ENCODE results near the gene FMO4.
"Not testable (repeated sequence)": the region's sequence is repeated elsewhere in the genome, so short reads cannot be mapped to it uniquely, and the experiment has no call there.

FMO4 gene

DNA sequence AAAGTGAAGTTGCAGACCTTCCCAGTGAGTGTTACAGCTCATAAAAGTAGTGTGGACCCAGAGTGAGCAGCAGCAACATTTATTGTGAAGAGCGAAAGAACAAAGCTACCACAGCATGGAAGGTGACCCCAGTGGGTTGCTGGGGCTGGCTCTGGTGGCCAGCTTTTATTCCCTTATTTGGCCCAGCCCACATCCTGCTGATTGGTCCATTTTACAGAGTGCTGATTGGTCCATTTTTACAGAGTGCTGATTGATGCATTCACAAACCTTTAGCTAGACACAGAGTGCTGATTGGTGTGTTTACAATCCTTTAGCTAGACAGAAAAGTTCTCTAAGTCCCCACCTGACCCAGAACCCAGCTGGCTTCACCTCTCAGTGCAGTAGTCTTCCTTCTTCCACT is 76.8 kb downstream of the FMO4 start:
- not testable (repeated sequence) for H3K36me3 Mint-ChIP-seq (ENCODE audit: low read depth); H3K9me3 Mint-ChIP-seq; H3K27ac Mint-ChIP-seq; H3K4me3 Mint-ChIP-seq; H3K4me1 Mint-ChIP-seq (ENCODE audit: low read depth); H3K27me3 Mint-ChIP-seq

Measured in stimulated activated naive CD8-positive, alpha-beta T cell treated with anti-CD3 and anti-CD28 coated beads, Interleukin-15, Interleukin-2, amounts not matched to agents 100 ng/mL and 50 ng/mL, for 24 hours (primary cell).